Measurements from ENCODE around the gene MACROH2A2. TPM values are rescaled to one million over a fixed set of nuclear protein-coding genes. Genes with fewer than 3 reads are reported as not detected.

Gene MACROH2A2
- total and polyA plus RNA-seq, 2 of the 8 experiments (the other 6 are each of a cell fraction or from before 2014, with no cell fraction given), result 7.9 to 9.3 TPM

- TF ChIP-seq KDM5A (IDR thresholded peaks at IDR 0.05; ENCODE audit: low read length), result no peak
- peak; percentile 93 for TF ChIP-seq YY1 (IDR thresholded peaks at IDR 0.05; ENCODE audit: low read depth, low read length)
- TF ChIP-seq BACH1 (IDR thresholded peaks at IDR 0.05; ENCODE audit: low read length), result 0 out of 2 replicates have a peak, but pooled peaks have one; percentile 45
- peak; percentile 56; the same call in 1 of the 2 replicates for TF ChIP-seq PHF8 (conservative IDR thresholded peaks at IDR 0.05; ENCODE audit: low read depth, low read length)
- no peak for TF ChIP-seq CHD7 (IDR thresholded peaks at IDR 0.05; ENCODE audit: insufficient replicate concordance, low read length)
- TF ChIP-seq MAX (IDR thresholded peaks at IDR 0.05), result peak; percentile 22; the same call in 1 of the 2 replicates
- peak; percentile 68 for TF ChIP-seq TAF7 (optimal IDR thresholded peaks at IDR 0.05; ENCODE audit: borderline replicate concordance, low read depth, low read length)
These were observed at the start of gene MACROH2A2 (continued) for GRCh38 chr10:70052462-70053217.
